Measurements from ENCODE around the gene GBGT1.

The GBGT1 gene

GRCh38 chr9:133111808-133112662 is 51.7 kb downstream of the GBGT1 start:
- DNase-seq (ENCODE audit: low read depth): no peak
- H3K4me3 ChIP-seq (ENCODE audit: low read depth, low read length): no peak overlapping the region
- TF ChIP-seq CTCF (IDR thresholded peaks at IDR 0.05; ENCODE audit: insufficient read depth, low read depth, low read length, missing control alignments): no peak

GRCh38 chr9:133109931-133110650 is 53.6 kb downstream of the GBGT1 start:
- DNase-seq (ENCODE audit: low read depth): no peak
- TF ChIP-seq CTCF (IDR thresholded peaks at IDR 0.05; ENCODE audit: insufficient read depth, low read depth, low read length, missing control alignments): no peak
- no peak overlapping the region for H3K4me3 ChIP-seq (ENCODE audit: low read depth, low read length)

GRCh38 chr9:133108794-133109641 is 54.7 kb downstream of the GBGT1 start:
- TF ChIP-seq CTCF (IDR thresholded peaks at IDR 0.05; ENCODE audit: insufficient read depth, low read depth, low read length, missing control alignments): no peak
- DNase-seq (ENCODE audit: low read depth): no peak
- H3K4me3 ChIP-seq (ENCODE audit: low read depth, low read length): no peak overlapping the region

- DNase-seq (ENCODE audit: low read depth): no peak
- TF ChIP-seq CTCF (IDR thresholded peaks at IDR 0.05; ENCODE audit: insufficient read depth, low read depth, low read length, missing control alignments): no peak
- H3K4me3 ChIP-seq (ENCODE audit: low read depth, low read length): no peak overlapping the region
Measured at GRCh38 chr9:133107961-133108793, 55.5 kb downstream of the GBGT1 start.

GRCh38 chr9:133107245-133107722 is 56.4 kb downstream of the GBGT1 start:
- no peak for DNase-seq (ENCODE audit: low read depth)
- H3K4me3 ChIP-seq (ENCODE audit: low read depth, low read length): no peak overlapping the region
- TF ChIP-seq CTCF (IDR thresholded peaks at IDR 0.05; ENCODE audit: insufficient read depth, low read depth, low read length, missing control alignments): no peak

All from GM12865 (cell line).